WTC11 (cell line): ENCODE data around the gene FANCM. TPM values are rescaled to one million over a fixed set of nuclear protein-coding genes. Genes with fewer than 3 reads are reported as not detected.

Source experiments
- ATAC-seq: fragments of 200-7000 bp; cut with Tn5 transposase; 2 replicates; pipeline ENCODE4 v1.10.0; 2021; ENCODE audit warnings: mild to moderate bottlenecking, moderate library complexity
- CTCF ChIA-PET: fragments of 300-600 bp; sonication (Branson Sonifier 250); formaldehyde crosslinking; loops from one replicate; lab custom pipeline; 2021; ENCODE audit warnings: antibody characterized with exemption; lab: Charles Lee
- POLR2A ChIA-PET: fragments of 350-600 bp; sonication (Branson Sonifier 250); formaldehyde crosslinking; loops from one replicate; lab custom pipeline; 2021; ENCODE audit warnings: antibody characterized with exemption; lab: Charles Lee
- DNase-seq: peaks from one replicate; pipeline ENCODE4 v3.0.0; 2021; ENCODE audit warnings: low spot score
- H3K27ac Mint-ChIP-seq: 2 replicates; pipeline ENCODE4 v1.8.0; 2021; ENCODE audit warnings: mixed read lengths
- H3K27me3 Mint-ChIP-seq: 2 replicates; pipeline ENCODE4 v1.8.0; 2021; ENCODE audit warnings: low read depth, mild to moderate bottlenecking, moderate library complexity, mixed read lengths
- H3K36me3 Mint-ChIP-seq: 2 replicates; pipeline ENCODE4 v1.8.0; 2021; ENCODE audit warnings: mixed read lengths
- H3K4me1 Mint-ChIP-seq: 2 replicates; pipeline ENCODE4 v1.8.0; 2022; ENCODE audit warnings: mixed read lengths
- H3K4me3 Mint-ChIP-seq: 2 replicates; pipeline ENCODE4 v1.8.0; 2021; ENCODE audit warnings: mild to moderate bottlenecking, moderate library complexity, mixed read lengths
- H3K9me3 Mint-ChIP-seq: 2 replicates; pipeline ENCODE4 v1.8.0; 2021; ENCODE audit warnings: mixed read lengths
- ELF4 ChIP-seq: sonication (generic); formaldehyde crosslinking; IDR thresholded peaks from 2 replicates; pipeline ENCODE4 v1.8.1; 2022; ENCODE audit warnings: low read depth, mild to moderate bottlenecking, moderate library complexity, missing genetic modification reagents
- EMX1 ChIP-seq: fragments of 250-450 bp; sonication (Bioruptor Pico); IDR thresholded peaks from 2 replicates; pipeline ENCODE4 v1.8.0; 2021; ENCODE audit warnings: mild to moderate bottlenecking
- FOXJ3 ChIP-seq: sonication (generic); formaldehyde crosslinking; IDR thresholded peaks from 2 replicates; pipeline ENCODE4 v1.9.0; 2021; ENCODE audit warnings: missing genetic modification reagents, mild to moderate bottlenecking, borderline replicate concordance
- GTF2I ChIP-seq: fragments of 250-450 bp; sonication (Bioruptor Pico); conservative IDR thresholded peaks from 2 replicates; pipeline ENCODE4 v1.4.0; 2021; ENCODE audit warnings: mild to moderate bottlenecking
- IRF2 ChIP-seq: sonication (generic); formaldehyde crosslinking; IDR thresholded peaks from 2 replicates; pipeline ENCODE4 v1.8.0; 2022; ENCODE audit warnings: low read depth, missing genetic modification reagents, borderline replicate concordance
- JAZF1 ChIP-seq: fragments of 250-450 bp; sonication (Bioruptor Pico); IDR thresholded peaks from 2 replicates; pipeline ENCODE4 v1.9.0; 2021; ENCODE audit warnings: moderate library complexity, mild to moderate bottlenecking, inconsistent platforms
- PRRX2 ChIP-seq: fragments of 250-450 bp; sonication (Bioruptor Pico); IDR thresholded peaks from 2 replicates; pipeline ENCODE4 v1.8.0; 2021; ENCODE audit warnings: mild to moderate bottlenecking
- SMAD4 ChIP-seq: sonication (generic); formaldehyde crosslinking; IDR thresholded peaks from 2 replicates; pipeline ENCODE4 v1.8.0; 2022; ENCODE audit warnings: mild to moderate bottlenecking, missing genetic modification reagents
- SOX15 ChIP-seq: fragments of 250-450 bp; sonication (Bioruptor Pico); IDR thresholded peaks from 2 replicates; pipeline ENCODE4 v1.9.0; 2021; ENCODE audit warnings: mild to moderate bottlenecking
- SP1 ChIP-seq: sonication (generic); formaldehyde crosslinking; conservative IDR thresholded peaks from 2 replicates; pipeline ENCODE4 v1.8.1; 2022; ENCODE audit warnings: missing genetic modification reagents
- TEAD1 ChIP-seq: sonication (generic); formaldehyde crosslinking; IDR thresholded peaks from 2 replicates; pipeline ENCODE4 v1.8.0; 2022; ENCODE audit warnings: mild to moderate bottlenecking, missing genetic modification reagents
- ZNF232 ChIP-seq: sonication (generic); formaldehyde crosslinking; IDR thresholded peaks from 2 replicates; pipeline ENCODE4 v1.8.0; 2022; ENCODE audit warnings: mild to moderate bottlenecking, missing genetic modification reagents
- ZNF416 ChIP-seq: fragments of 250-450 bp; sonication (Bioruptor Pico); IDR thresholded peaks from 2 replicates; pipeline ENCODE4 v1.9.0; 2021; ENCODE audit warnings: mild to moderate bottlenecking, inconsistent platforms
- total RNA-seq: library from RNA; stranded (reverse); gene quantifications from 3 replicates; pipeline ENCODE4 v1.2.3, GENCODE V29; 2021
- TF ChIP-seq, protein P1 (sequence below): sonication (generic); formaldehyde crosslinking; IDR thresholded peaks from 2 replicates; pipeline ENCODE4 v1.8.1; 2022; ENCODE audit warnings: mild to moderate bottlenecking, moderate library complexity, missing genetic modification reagents
- TF ChIP-seq, protein P2 (sequence below): fragments of 250-450 bp; sonication (Bioruptor Pico); IDR thresholded peaks from 2 replicates; pipeline ENCODE4 v2.1.2; 2022; ENCODE audit warnings: mild to moderate bottlenecking, moderate library complexity
- TF ChIP-seq, protein P3 (sequence below): fragments of 200-600 bp; IDR thresholded peaks from 2 replicates; pipeline ENCODE4 v1.8.0; 2022; ENCODE audit warnings: antibody characterized with exemption
- TF ChIP-seq, protein P4 (sequence below): sonication (generic); formaldehyde crosslinking; IDR thresholded peaks from 2 replicates; pipeline ENCODE4 v1.8.0; 2022; ENCODE audit warnings: mild to moderate bottlenecking, missing genetic modification reagents
- TF ChIP-seq, protein P5 (sequence below): sonication (generic); formaldehyde crosslinking; IDR thresholded peaks from 2 replicates; pipeline ENCODE4 v1.8.0; 2022; ENCODE audit warnings: mild to moderate bottlenecking, missing genetic modification reagents
- TF ChIP-seq, protein P6 (sequence below): fragments of 250-450 bp; sonication (Bioruptor Pico); IDR thresholded peaks from 2 replicates; pipeline ENCODE4 v1.9.0; 2021; ENCODE audit warnings: mild to moderate bottlenecking
- TF ChIP-seq, protein P7 (sequence below): fragments of 250-450 bp; sonication (Bioruptor Pico); IDR thresholded peaks from 2 replicates; pipeline ENCODE4 v1.9.0; 2021; ENCODE audit warnings: mild to moderate bottlenecking

FANCM gene
- total RNA-seq, 1 experiment from 2014 or later: 12.9 TPM

DNA sequence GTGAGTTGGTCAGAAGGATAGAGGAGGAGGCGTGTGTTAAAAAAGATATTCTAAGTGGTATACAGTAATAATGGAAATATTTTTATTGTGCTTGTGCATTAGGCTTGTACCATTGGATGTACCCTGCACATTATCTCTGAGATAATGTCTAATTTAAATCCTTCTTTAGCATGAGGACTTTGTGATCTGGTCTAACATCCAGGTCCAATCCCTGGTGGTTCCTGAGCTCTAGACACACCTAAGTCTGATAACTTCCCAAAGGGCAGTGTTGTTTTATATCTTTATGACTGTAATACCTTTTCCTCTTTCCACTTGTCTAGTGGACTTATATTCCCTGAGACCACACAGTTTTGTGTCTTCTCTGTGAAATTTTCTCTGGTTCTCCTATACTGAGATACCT, 31.2 kb upstream of the FANCM start:
- H3K27ac Mint-ChIP-seq: no peak overlapping the region; the same call in 1 of the 2 replicates
- H3K36me3 Mint-ChIP-seq: peaks cover 62% of the 10 kb centered on the region
- DNase-seq: no peak
- H3K27me3 Mint-ChIP-seq: no peaks in the 10 kb centered on the region
- no peak for ATAC-seq
- no peaks in the 10 kb centered on the region for H3K4me1 Mint-ChIP-seq
- no peak for TF ChIP-seq PRRX2 (CRISPR knock-in tag)
- TF ChIP-seq, protein P1, sequence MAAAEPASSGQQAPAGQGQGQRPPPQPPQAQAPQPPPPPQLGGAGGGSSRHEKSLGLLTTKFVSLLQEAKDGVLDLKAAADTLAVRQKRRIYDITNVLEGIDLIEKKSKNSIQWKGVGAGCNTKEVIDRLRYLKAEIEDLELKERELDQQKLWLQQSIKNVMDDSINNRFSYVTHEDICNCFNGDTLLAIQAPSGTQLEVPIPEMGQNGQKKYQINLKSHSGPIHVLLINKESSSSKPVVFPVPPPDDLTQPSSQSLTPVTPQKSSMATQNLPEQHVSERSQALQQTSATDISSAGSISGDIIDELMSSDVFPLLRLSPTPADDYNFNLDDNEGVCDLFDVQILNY (CRISPR knock-in tag): no peak
- TF ChIP-seq, protein P2, sequence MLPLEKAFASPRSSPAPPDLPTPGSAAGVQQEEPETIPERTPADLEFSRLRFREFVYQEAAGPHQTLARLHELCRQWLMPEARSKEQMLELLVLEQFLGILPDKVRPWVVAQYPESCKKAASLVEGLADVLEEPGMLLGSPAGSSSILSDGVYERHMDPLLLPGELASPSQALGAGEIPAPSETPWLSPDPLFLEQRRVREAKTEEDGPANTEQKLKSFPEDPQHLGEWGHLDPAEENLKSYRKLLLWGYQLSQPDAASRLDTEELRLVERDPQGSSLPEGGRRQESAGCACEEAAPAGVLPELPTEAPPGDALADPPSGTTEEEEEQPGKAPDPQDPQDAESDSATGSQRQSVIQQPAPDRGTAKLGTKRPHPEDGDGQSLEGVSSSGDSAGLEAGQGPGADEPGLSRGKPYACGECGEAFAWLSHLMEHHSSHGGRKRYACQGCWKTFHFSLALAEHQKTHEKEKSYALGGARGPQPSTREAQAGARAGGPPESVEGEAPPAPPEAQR (CRISPR knock-in tag): no peak
- TF ChIP-seq, protein P3, sequence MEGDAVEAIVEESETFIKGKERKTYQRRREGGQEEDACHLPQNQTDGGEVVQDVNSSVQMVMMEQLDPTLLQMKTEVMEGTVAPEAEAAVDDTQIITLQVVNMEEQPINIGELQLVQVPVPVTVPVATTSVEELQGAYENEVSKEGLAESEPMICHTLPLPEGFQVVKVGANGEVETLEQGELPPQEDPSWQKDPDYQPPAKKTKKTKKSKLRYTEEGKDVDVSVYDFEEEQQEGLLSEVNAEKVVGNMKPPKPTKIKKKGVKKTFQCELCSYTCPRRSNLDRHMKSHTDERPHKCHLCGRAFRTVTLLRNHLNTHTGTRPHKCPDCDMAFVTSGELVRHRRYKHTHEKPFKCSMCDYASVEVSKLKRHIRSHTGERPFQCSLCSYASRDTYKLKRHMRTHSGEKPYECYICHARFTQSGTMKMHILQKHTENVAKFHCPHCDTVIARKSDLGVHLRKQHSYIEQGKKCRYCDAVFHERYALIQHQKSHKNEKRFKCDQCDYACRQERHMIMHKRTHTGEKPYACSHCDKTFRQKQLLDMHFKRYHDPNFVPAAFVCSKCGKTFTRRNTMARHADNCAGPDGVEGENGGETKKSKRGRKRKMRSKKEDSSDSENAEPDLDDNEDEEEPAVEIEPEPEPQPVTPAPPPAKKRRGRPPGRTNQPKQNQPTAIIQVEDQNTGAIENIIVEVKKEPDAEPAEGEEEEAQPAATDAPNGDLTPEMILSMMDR: no peak
- no peak for TF ChIP-seq GTF2I (CRISPR knock-in tag)
- TF ChIP-seq JAZF1 (CRISPR knock-in tag): no peak
- TF ChIP-seq, protein P4, sequence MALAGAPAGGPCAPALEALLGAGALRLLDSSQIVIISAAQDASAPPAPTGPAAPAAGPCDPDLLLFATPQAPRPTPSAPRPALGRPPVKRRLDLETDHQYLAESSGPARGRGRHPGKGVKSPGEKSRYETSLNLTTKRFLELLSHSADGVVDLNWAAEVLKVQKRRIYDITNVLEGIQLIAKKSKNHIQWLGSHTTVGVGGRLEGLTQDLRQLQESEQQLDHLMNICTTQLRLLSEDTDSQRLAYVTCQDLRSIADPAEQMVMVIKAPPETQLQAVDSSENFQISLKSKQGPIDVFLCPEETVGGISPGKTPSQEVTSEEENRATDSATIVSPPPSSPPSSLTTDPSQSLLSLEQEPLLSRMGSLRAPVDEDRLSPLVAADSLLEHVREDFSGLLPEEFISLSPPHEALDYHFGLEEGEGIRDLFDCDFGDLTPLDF (CRISPR knock-in tag): no peak
- no peak for TF ChIP-seq SMAD4 (CRISPR knock-in tag)
- no peak for TF ChIP-seq TEAD1
- no peak for TF ChIP-seq IRF2 (CRISPR knock-in tag)
- no peak for TF ChIP-seq FOXJ3 (CRISPR knock-in tag)
- TF ChIP-seq, protein P5, sequence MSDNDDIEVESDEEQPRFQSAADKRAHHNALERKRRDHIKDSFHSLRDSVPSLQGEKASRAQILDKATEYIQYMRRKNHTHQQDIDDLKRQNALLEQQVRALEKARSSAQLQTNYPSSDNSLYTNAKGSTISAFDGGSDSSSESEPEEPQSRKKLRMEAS (CRISPR knock-in tag): no peak
- TF ChIP-seq ZNF416 (CRISPR knock-in tag): no peak
- POLR2A ChIA-PET: interaction anchor here (0.6 kb wide), 1 partner anchor 143 kb away, joined by 3 read pairs; the partner anchor contains the start of genes KLHL28 and TOGARAM1
- H3K4me3 Mint-ChIP-seq: no peak overlapping the region
- CTCF ChIA-PET: interaction anchor here (1.4 kb wide), 1 partner anchor 191 kb away, joined by 4 read pairs; no protein-coding TSS in a partner anchor
- no peaks in the 10 kb centered on the region for H3K9me3 Mint-ChIP-seq

DNA sequence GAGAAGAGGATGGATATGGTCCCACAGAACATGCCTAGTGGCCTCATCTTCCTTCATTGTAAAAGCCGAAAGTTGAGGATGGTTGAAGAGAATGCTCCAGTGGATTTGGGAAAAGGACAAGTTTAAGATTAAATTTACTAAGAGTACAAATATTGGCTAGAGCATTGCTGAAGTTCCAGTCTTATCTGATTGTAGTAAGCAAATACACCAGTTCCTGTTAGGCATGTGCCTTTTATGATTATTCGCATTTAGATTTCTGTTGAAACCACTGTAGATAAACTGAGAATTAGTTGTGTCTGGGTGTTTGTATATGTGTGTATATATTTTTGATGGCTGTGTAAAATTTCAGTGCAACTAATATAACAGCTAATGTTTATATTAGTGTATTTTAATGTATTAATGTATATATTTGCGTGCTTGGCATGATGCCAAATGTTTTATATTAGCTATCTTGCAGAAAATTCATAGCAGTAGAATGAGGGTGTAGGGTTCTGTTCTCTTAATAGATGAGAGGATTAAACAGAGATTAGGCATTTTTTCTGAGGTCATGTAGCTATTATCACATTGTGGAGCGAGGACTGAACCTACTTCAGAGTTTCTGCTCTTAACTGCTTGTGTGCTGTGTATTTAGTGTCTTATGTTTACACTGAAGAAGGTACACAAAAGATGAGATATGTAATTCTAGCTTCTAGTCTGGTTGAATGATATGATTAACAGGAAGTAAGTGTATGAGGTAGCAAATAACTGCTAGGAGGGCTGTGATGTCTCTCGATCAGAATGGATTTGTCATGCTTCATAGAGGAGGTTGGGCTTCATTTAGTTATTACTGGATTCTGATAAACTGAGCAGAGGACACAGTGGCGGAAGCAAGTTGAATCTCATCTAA, 22.6 kb upstream of the FANCM start:
- ChIA-PET POLR2A (interaction anchor here (0.6 kb wide), 1 partner anchor 50 kb away, joined by 9 read pairs; no protein-coding TSS in a partner anchor), CTCF (no interaction called here)
- Mint-ChIP-seq H3K9me3 (no peaks in the 10 kb centered on the region), H3K4me3 (no peak overlapping the region), H3K27me3 (no peaks in the 10 kb centered on the region), H3K27ac (peak overlapping the region; percentile 11), H3K36me3 (peaks cover 64% of the 10 kb centered on the region), H3K4me1 (no peaks in the 10 kb centered on the region)
- TF ChIP-seq ZNF232 (no peak), SP1 (no peak), EMX1 (CRISPR knock-in tag) (no peak), ELF4 (no peak), SOX15 (no peak)
- TF ChIP-seq, protein P6, sequence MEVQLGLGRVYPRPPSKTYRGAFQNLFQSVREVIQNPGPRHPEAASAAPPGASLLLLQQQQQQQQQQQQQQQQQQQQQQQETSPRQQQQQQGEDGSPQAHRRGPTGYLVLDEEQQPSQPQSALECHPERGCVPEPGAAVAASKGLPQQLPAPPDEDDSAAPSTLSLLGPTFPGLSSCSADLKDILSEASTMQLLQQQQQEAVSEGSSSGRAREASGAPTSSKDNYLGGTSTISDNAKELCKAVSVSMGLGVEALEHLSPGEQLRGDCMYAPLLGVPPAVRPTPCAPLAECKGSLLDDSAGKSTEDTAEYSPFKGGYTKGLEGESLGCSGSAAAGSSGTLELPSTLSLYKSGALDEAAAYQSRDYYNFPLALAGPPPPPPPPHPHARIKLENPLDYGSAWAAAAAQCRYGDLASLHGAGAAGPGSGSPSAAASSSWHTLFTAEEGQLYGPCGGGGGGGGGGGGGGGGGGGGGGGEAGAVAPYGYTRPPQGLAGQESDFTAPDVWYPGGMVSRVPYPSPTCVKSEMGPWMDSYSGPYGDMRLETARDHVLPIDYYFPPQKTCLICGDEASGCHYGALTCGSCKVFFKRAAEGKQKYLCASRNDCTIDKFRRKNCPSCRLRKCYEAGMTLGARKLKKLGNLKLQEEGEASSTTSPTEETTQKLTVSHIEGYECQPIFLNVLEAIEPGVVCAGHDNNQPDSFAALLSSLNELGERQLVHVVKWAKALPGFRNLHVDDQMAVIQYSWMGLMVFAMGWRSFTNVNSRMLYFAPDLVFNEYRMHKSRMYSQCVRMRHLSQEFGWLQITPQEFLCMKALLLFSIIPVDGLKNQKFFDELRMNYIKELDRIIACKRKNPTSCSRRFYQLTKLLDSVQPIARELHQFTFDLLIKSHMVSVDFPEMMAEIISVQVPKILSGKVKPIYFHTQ (CRISPR knock-in tag): no peak
- TF ChIP-seq, protein P4 (CRISPR knock-in tag): no peak
- TF ChIP-seq, protein P1 (CRISPR knock-in tag): no peak
- TF ChIP-seq, protein P7, sequence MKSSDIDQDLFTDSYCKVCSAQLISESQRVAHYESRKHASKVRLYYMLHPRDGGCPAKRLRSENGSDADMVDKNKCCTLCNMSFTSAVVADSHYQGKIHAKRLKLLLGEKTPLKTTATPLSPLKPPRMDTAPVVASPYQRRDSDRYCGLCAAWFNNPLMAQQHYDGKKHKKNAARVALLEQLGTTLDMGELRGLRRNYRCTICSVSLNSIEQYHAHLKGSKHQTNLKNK (CRISPR knock-in tag): no peak
- ATAC-seq: no peak
- no peak for DNase-seq
